HL-60 (cell line): ENCODE results near the gene EPN2.

Experiments
- DNase-seq, 2 experiments: peaks; one replicate each; pipeline ENCODE4 v3.0.0-alpha.2; 2010 to 2020; ENCODE audit warnings: low read depth in 1 of 2, low spot score in 1 of 2
- H3K27ac ChIP-seq: fragments of 250-450 bp; sonication (Bioruptor Pico); replicated peaks from 2 replicates; pipeline ENCODE4 v1.5.1; 2020; ENCODE audit warnings: mild to moderate bottlenecking, moderate library complexity
- H3K27me3 ChIP-seq: fragments of 250-450 bp; sonication (Bioruptor Pico); 2 replicates; pipeline ENCODE4 v1.5.1; 2021; ENCODE audit warnings: mild to moderate bottlenecking, moderate library complexity; ENCODE audit not compliant: insufficient read depth, poor library complexity, severe bottlenecking
- H3K4me3 ChIP-seq: replicated peaks from 2 replicates; pipeline ENCODE4 v1.5.1; 2011; ENCODE audit warnings: mild to moderate bottlenecking, control low read depth, low read length; ENCODE audit not compliant: insufficient read depth
- GABPA ChIP-seq: IDR thresholded peaks from 2 replicates; pipeline ENCODE4 v1.6.1; 2012; ENCODE audit warnings: low read depth
- POLR2AphosphoS5 ChIP-seq: IDR thresholded peaks from 2 replicates; pipeline ENCODE4 v1.6.1; 2012; ENCODE audit warnings: low read depth
- SPI1 ChIP-seq: IDR thresholded peaks from 2 replicates; pipeline ENCODE4 v1.6.1; 2012; ENCODE audit warnings: low read depth, mild to moderate bottlenecking, borderline replicate concordance
- TF ChIP-seq, protein P1 (sequence below): IDR thresholded peaks from one replicate; pipeline ENCODE4 v1.5.1; 2011; ENCODE audit warnings: low read length, control low read depth, inconsistent platforms; ENCODE audit not compliant: insufficient read depth
- TF ChIP-seq, protein P2 (sequence below): IDR thresholded peaks from 2 replicates; pipeline ENCODE4 v1.6.1; 2012; ENCODE audit warnings: low read depth; ENCODE audit not compliant: insufficient replicate concordance

Gene EPN2

DNA sequence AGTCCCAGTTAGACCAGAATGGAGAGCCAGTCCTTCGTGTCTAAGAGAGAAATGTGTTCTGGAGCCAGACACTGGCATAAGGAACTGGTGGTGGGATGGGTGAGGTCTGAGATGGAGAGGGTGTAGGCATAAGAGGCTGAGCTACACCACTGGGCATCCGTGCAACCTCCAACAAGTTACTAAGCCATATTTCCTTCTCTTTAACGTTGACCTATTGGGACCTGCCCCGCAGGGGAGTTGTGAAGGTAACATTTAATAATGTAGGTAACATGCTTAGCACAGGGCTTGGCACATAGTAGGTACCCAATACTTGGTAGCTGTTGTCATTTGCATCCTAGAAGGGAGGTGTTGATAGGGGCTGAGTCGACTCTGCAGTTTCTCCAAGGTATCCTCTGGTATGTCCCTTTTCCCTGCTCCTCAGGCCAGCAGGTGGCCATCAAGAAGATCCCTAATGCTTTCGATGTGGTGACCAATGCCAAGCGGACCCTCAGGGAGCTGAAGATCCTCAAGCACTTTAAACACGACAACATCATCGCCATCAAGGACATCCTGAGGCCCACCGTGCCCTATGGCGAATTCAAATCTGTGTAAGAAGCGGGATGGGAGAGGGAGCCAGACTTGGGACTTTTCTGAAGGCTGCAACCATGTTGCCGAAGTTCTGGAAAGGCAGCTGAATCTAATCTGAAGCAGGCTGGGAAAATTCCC lies 142.3 kb downstream of the EPN2 start:
- Histone ChIP-seq H3K27me3 (no peaks in the 10 kb centered on the region), H3K27ac (no peak overlapping the region), H3K4me3 (no peak overlapping the region; the same call in 1 of the 2 replicates)
- TF ChIP-seq GABPA (no peak), POLR2AphosphoS5 (no peak), SPI1 (no peak)
- TF ChIP-seq, protein P1, sequence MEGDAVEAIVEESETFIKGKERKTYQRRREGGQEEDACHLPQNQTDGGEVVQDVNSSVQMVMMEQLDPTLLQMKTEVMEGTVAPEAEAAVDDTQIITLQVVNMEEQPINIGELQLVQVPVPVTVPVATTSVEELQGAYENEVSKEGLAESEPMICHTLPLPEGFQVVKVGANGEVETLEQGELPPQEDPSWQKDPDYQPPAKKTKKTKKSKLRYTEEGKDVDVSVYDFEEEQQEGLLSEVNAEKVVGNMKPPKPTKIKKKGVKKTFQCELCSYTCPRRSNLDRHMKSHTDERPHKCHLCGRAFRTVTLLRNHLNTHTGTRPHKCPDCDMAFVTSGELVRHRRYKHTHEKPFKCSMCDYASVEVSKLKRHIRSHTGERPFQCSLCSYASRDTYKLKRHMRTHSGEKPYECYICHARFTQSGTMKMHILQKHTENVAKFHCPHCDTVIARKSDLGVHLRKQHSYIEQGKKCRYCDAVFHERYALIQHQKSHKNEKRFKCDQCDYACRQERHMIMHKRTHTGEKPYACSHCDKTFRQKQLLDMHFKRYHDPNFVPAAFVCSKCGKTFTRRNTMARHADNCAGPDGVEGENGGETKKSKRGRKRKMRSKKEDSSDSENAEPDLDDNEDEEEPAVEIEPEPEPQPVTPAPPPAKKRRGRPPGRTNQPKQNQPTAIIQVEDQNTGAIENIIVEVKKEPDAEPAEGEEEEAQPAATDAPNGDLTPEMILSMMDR: no peak
- TF ChIP-seq, protein P2, sequence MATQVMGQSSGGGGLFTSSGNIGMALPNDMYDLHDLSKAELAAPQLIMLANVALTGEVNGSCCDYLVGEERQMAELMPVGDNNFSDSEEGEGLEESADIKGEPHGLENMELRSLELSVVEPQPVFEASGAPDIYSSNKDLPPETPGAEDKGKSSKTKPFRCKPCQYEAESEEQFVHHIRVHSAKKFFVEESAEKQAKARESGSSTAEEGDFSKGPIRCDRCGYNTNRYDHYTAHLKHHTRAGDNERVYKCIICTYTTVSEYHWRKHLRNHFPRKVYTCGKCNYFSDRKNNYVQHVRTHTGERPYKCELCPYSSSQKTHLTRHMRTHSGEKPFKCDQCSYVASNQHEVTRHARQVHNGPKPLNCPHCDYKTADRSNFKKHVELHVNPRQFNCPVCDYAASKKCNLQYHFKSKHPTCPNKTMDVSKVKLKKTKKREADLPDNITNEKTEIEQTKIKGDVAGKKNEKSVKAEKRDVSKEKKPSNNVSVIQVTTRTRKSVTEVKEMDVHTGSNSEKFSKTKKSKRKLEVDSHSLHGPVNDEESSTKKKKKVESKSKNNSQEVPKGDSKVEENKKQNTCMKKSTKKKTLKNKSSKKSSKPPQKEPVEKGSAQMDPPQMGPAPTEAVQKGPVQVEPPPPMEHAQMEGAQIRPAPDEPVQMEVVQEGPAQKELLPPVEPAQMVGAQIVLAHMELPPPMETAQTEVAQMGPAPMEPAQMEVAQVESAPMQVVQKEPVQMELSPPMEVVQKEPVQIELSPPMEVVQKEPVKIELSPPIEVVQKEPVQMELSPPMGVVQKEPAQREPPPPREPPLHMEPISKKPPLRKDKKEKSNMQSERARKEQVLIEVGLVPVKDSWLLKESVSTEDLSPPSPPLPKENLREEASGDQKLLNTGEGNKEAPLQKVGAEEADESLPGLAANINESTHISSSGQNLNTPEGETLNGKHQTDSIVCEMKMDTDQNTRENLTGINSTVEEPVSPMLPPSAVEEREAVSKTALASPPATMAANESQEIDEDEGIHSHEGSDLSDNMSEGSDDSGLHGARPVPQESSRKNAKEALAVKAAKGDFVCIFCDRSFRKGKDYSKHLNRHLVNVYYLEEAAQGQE: no peak
- no peak for DNase-seq

DNA sequence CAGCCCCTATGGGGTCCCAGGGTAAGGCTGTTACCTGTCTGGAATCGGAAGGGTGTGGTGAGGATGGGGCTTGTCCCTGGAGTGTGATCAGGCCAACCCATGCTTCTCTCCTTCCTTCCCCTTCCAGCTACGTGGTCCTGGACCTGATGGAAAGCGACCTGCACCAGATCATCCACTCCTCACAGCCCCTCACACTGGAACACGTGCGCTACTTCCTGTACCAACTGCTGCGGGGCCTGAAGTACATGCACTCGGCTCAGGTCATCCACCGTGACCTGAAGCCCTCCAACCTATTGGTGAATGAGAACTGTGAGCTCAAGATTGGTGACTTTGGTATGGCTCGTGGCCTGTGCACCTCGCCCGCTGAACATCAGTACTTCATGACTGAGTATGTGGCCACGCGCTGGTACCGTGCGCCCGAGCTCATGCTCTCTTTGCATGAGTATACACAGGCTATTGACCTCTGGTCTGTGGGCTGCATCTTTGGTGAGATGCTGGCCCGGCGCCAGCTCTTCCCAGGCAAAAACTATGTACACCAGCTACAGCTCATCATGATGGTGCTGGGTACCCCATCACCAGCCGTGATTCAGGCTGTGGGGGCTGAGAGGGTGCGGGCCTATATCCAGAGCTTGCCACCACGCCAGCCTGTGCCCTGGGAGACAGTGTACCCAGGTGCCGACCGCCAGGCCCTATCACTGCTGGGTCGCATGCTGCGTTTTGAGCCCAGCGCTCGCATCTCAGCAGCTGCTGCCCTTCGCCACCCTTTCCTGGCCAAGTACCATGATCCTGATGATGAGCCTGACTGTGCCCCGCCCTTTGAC lies 143.5 kb downstream of the EPN2 start:
- TF ChIP-seq POLR2AphosphoS5: no peak
- TF ChIP-seq, protein P2: no peak
- no peak overlapping the region for H3K4me3 ChIP-seq
- H3K27ac ChIP-seq: no peak overlapping the region
- no peaks in the 10 kb centered on the region for H3K27me3 ChIP-seq
- DNase-seq: no peak

DNA sequence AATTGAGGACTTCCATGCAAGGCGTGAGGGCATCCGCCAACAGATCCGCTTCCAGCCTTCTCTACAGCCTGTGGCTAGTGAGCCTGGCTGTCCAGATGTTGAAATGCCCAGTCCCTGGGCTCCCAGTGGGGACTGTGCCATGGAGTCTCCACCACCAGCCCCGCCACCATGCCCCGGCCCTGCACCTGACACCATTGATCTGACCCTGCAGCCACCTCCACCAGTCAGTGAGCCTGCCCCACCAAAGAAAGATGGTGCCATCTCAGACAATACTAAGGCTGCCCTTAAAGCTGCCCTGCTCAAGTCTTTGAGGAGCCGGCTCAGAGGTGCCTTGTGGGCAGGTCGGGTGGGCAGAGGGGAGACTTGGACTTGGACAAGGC lies 144.2 kb downstream of the EPN2 start:
- DNase-seq: no peak
- H3K27ac ChIP-seq: no peak overlapping the region
- TF ChIP-seq, protein P2: no peak
- TF ChIP-seq GABPA (no peak), SPI1 (no peak), POLR2AphosphoS5 (no peak)
- TF ChIP-seq, protein P1: no peak
- H3K27me3 ChIP-seq: no peaks in the 10 kb centered on the region
- H3K4me3 ChIP-seq: no peak overlapping the region
